Immature natural killer cell (primary cell): ENCODE data around the gene CLEC4M. TPM values are rescaled to one million over a fixed set of nuclear protein-coding genes. Genes with fewer than 3 reads are reported as not detected.
"Not testable (repeated sequence)": the region's sequence is repeated elsewhere in the genome, so short reads cannot be mapped to it uniquely, and the experiment has no call there.

Experiments
- DNase-seq, 3 donors: peaks; one replicate each; pipeline ENCODE4 v3.0.0; 2022; ENCODE audit warnings: mixed read lengths in 1 of 3
- H3K27ac Mint-ChIP-seq, 6 donors: one replicate each; pipeline ENCODE4 v1.8.0; 2020; ENCODE audit warnings: mixed read lengths in 6 of 6, mild to moderate bottlenecking in 5 of 6, inconsistent platforms in 4 of 6, moderate library complexity in 3 of 6
- H3K27me3 Mint-ChIP-seq, 3 donors: one replicate each; pipeline ENCODE4 v1.8.0; 2020 to 2021; ENCODE audit warnings: low read depth in 3 of 3, mild to moderate bottlenecking in 3 of 3, mixed read lengths in 3 of 3, moderate library complexity in 3 of 3, inconsistent platforms in 1 of 3
- H3K36me3 Mint-ChIP-seq, 3 donors: one replicate each; pipeline ENCODE4 v1.8.0; 2020; ENCODE audit warnings: mixed read lengths in 3 of 3, inconsistent platforms in 2 of 3, mild to moderate bottlenecking in 2 of 3
- H3K4me1 Mint-ChIP-seq, 2 donors: one replicate each; pipeline ENCODE4 v1.8.0; 2020; ENCODE audit warnings: inconsistent platforms in 2 of 2, mild to moderate bottlenecking in 2 of 2, mixed read lengths in 2 of 2, moderate library complexity in 1 of 2
- H3K4me3 Mint-ChIP-seq, 5 donors: one replicate each; pipeline ENCODE4 v1.8.0; 2020; ENCODE audit warnings: mild to moderate bottlenecking in 5 of 5, mixed read lengths in 5 of 5, inconsistent platforms in 3 of 5, moderate library complexity in 3 of 5
- H3K9me3 Mint-ChIP-seq, 6 donors: one replicate each; pipeline ENCODE4 v1.8.0; 2020; ENCODE audit warnings: mild to moderate bottlenecking in 6 of 6, mixed read lengths in 6 of 6, inconsistent platforms in 4 of 6, moderate library complexity in 3 of 6
- polyA plus RNA-seq, 3 donors: library from polyadenylated mRNA; unstranded; fragments of 300-500 nt; fragmentation: Illumina TruSeq; gene quantifications; one replicate each; pipeline ENCODE4 v1.2.3, GENCODE V29; 2021

The CLEC4M gene
- polyA plus RNA-seq, 3 donors from 2014 or later = not detected

DNA sequence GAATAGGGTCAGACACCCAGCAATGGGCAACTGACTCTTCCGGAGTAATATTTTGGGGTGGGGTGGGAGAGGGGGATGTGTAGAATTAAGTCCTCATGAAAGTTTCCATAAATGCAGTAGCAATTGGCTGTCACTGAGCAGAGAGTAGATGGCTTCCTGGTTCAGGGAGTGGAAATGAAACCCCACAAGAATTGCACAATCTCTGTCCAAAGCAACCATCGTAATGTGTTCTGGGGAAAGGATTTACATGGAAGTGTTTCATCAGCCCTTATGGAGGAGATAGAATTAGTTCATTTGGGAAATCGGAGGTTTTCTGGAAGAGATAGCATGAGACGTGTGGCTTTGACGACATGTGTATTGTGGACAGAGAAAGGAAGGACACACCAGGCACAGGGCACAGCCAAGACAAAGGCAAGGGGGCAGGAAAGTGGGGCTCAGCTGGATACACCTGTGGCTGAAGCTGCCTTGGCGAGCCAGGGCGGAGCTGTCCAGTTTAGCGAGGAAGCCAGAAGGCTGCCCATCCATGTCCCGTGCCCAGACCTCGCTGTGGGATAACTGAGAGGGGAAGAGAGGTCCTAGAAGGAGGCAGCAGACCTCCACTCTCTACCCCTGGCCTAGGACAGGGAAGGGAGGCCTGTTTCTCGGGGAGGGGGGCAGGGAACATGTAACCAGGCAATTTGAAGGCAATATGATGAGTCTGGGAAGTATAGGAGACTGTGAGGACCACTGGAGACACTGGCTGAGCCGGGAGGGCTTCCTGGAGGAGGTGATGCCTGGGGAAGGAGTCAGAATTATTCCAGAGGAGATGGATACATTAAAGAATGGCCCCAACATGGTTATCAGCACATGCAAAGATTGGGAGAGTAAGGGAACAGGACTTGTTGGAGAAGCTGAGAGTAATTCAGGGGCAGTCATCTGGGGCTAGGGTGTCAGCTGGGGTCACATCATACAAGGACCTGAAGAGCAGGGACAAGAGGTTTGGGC is 28.5 kb upstream of the CLEC4M start:
- H3K9me3 Mint-ChIP-seq = no peaks in the 10 kb centered on the region
- no peak overlapping the region for H3K4me3 Mint-ChIP-seq
- no peaks in the 10 kb centered on the region for H3K36me3 Mint-ChIP-seq
- H3K27me3 Mint-ChIP-seq = peaks cover 5 to 28% (median 8%) of the 10 kb centered on the region in 3 donors
- H3K4me1 Mint-ChIP-seq = no peaks in the 10 kb centered on the region
- no peak for DNase-seq
- H3K27ac Mint-ChIP-seq = no peak overlapping the region

DNA sequence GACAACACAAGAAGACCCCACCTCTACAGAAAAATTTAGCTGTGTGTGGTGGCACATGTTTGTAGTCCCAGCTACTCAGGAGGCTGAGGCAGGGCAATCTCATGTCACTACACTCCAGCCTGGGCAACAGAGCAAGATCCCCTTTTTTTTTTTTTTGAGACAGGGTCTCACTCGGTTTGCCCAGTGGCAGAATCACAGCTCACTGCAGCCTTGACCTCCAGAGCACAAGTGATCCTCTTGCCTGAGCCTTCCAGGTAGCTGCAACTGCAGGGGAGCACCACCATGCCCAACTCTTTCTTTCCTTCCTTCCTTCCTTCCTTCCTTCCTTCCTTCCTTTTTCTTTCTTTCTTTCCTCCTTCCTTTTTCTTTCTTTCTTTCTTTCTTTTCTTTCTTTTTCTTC is 26.9 kb upstream of the CLEC4M start:
- no peak for DNase-seq
- Mint-ChIP-seq H3K27me3 (peaks cover 5 to 24% (median 7%) of the 10 kb centered on the region in 3 donors), H3K36me3 (no peaks in the 10 kb centered on the region), H3K27ac (no peak overlapping the region), H3K9me3 (no peaks in the 10 kb centered on the region), H3K4me3 (no peak overlapping the region), H3K4me1 (no peaks in the 10 kb centered on the region)

DNA sequence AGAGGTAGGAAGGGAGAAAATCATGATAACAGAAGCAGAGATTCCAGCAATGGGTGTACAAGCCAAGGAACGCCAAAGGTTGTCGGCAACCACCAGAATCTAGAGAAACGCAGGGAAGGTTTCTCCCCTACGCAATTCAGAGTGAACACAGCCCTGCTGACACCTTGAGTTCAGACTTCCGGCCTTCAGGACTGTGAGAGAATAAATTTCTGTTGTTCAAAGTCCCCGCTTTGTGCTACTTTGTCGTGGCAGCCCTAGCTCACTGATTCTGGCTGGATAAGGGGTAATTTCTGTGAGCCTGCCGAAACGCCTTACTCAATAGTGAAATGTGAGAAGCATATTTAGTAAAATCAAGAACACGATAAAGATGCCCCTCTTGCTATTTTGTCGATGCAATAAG is 25.8 kb upstream of the CLEC4M start:
- Mint-ChIP-seq H3K9me3 (no peaks in the 10 kb centered on the region), H3K36me3 (no peaks in the 10 kb centered on the region), H3K27ac (no peak overlapping the region), H3K27me3 (peaks cover 4 to 17% (median 5%) of the 10 kb centered on the region in 3 donors), H3K4me3 (no peak overlapping the region), H3K4me1 (no peaks in the 10 kb centered on the region)
- no peak for DNase-seq

DNA sequence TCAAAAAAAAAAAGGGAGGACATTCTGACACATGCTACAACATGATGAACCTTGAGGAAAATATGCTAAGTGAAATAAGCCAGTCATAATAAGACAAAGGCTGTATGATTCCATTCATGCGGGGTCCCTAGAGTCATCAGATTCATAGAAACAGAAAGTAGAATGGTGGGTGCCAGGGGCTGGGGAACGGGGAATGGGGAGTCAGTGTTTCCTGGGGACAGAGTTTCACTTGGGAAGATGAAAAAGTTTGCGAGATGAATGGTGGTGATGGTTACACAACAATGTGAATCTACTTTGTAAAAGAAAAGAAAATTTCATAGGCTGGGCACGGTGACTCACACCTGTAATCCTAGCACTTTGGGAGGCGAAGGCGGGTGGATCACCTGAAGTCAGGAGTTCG is 25.0 kb upstream of the CLEC4M start:
- no peak overlapping the region for H3K4me3 Mint-ChIP-seq
- no peaks in the 10 kb centered on the region for H3K36me3 Mint-ChIP-seq
- no peaks in the 10 kb centered on the region for H3K9me3 Mint-ChIP-seq
- H3K27ac Mint-ChIP-seq = no peak overlapping the region
- H3K4me1 Mint-ChIP-seq = no peaks in the 10 kb centered on the region
- DNase-seq = no peak
- peaks cover 4 to 13% (median 5%) of the 10 kb centered on the region in 3 donors for H3K27me3 Mint-ChIP-seq

DNA sequence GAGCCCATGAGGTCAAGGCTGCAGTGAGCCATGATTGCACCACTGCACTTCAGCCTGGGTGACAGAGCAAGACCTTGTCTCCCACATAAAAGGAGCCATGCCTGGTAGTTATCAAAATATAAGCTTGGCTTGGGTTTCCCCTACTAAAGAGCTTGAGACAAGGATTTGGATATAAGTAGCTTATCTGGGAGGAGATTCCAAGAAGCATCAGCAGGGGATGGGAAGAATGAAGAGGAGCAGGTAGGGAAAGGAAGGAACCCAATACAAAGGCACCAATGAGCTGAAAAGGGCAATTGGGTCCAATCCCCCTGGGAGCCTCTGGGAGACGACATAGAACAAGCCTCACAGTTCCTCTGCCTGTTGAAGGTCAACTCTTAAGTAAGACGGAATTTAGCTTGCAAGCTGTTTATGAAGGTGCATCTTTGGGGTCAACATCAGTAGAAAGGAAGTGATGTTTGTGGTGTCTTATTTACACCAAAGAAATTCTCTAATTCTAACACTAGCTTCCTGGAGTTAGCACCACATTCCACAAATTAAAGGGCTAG is 23.8 kb upstream of the CLEC4M start:
- Mint-ChIP-seq H3K27me3 (peaks cover 6 to 13% (median 10%) of the 10 kb centered on the region in 3 donors), H3K9me3 (no peaks in the 10 kb centered on the region), H3K27ac (no peak overlapping the region)

DNA sequence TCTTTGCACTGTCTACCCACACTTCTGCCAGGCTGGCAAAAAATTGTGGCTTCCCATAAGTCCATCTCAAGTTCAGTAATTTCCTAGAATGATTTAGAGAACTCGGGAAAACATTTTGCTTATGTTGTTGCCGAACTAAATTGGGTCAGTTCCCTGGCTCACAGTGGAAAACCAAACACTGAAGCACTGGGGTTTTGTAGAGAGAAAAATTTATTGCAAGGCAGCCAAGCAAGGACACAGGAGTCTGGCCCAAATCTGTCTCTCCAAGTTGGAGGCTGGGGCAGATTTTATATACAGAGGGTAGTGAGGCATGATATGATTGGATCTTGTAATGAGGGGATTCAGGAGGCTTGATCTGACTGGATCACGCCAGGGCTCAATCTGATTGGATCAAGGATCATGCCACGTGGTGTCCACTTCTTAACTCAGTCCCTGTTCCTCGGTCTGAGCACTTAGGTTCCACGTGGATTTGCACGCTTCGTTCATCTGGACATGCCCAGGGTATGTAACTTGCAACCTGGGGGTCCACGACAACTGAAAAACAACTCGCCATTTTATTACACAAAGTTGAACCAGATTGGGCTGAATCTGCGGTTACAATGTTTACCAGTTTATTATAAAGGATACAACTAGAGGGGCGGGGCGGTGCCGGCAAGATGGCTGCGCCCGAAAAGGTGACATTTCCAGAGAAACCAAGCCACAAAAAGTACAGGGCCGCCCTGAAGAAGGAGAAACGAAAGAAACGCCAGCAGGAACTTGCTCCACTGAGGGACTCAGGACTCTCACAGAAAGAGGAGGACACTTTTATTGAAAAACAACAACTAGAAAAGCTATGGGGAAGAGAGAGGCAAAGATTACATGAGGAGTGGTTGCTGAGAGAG is 23.0 kb upstream of the CLEC4M start:
- no peak for DNase-seq
- Mint-ChIP-seq H3K36me3 (no peaks in the 10 kb centered on the region), H3K27me3 (peaks cover 6 to 13% (median 10%) of the 10 kb centered on the region in 3 donors), H3K4me1 (no peaks in the 10 kb centered on the region), H3K27ac (no peak overlapping the region), H3K4me3 (no peak overlapping the region), H3K9me3 (no peaks in the 10 kb centered on the region)

More for the DNA sequence above, 23.8 kb upstream of the CLEC4M start:
- Mint-ChIP-seq H3K36me3 (no peaks in the 10 kb centered on the region), H3K4me3 (no peak overlapping the region), H3K4me1 (no peaks in the 10 kb centered on the region)
- no peak for DNase-seq

DNA sequence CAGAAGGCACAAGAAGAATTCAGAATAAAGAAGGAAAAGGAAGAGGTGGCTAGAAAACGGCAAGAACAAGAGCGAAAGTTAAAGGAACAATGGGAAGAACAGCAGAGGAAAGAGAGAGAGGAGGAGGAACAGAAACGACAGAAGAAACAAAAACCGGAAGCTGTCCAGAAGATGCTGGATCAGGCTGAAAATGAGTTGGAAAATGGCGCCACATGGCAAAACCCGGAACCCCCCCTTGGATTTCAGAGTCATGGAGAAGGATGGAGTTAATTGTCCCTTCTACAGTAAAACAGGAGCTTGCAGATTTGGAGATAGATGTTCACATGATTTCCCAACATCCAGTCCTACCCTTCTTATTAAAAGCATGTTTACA is 22.4 kb upstream of the CLEC4M start:
- no peak for DNase-seq
- Mint-ChIP-seq H3K36me3 (no peaks in the 10 kb centered on the region), H3K27me3 (peaks cover 6 to 12% (median 9%) of the 10 kb centered on the region in 3 donors), H3K27ac (no peak overlapping the region), H3K4me3 (no peak overlapping the region), H3K4me1 (no peaks in the 10 kb centered on the region), H3K9me3 (no peaks in the 10 kb centered on the region)

DNA sequence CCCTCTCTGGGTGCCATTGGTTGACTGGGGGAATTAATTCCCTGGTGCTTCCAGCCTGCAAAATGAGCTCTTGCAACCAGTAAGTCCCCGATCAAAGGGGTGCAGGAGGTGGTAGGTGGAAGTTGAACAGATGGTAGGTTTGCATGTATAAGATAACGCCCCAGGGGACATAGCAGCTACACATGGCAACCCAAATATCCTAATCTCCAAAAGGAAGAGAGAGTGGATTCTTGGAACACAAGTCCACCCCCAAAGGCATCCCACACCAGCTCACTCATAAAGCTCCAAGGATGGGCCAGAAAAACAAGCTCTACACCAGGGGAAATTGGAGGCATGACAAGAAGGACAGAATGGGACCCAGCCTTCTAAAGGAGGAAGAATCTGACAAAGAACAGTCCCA is 20.5 kb upstream of the CLEC4M start:
- Mint-ChIP-seq H3K27ac (no peak overlapping the region), H3K4me3 (no peak overlapping the region), H3K9me3 (no peaks in the 10 kb centered on the region), H3K36me3 (no peaks in the 10 kb centered on the region), H3K4me1 (no peaks in the 10 kb centered on the region), H3K27me3 (peaks cover 5 to 12% (median 6%) of the 10 kb centered on the region in 3 donors)
- DNase-seq = no peak

DNA sequence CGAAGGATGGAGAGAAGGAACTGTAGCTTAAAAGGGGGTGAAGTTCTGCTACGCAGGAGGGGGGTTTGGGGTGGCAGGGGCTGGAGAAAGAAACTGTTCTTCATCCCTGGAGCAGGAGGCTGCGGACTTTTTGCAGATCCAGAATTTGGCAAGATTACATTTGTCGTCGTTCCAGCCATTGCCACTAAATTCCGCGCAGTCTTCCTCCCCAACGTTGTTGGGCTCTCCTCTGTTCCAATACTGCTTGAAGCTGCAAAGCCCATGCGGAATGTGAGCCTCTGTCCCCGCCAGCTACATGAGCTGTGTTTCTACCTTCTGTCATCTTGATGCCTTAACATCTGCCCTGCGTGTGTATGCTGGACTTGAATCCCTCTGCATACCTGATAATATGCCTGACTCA is 20.1 kb upstream of the CLEC4M start:
- peak overlapping the region in 1 of 6 donors; percentile 24 for H3K27ac Mint-ChIP-seq
- H3K4me1 Mint-ChIP-seq = no peaks in the 10 kb centered on the region
- H3K4me3 Mint-ChIP-seq = no peak overlapping the region
- peaks cover 5 to 12% (median 6%) of the 10 kb centered on the region in 3 donors for H3K27me3 Mint-ChIP-seq
- DNase-seq = no peak
- no peaks in the 10 kb centered on the region for H3K36me3 Mint-ChIP-seq
- peaks cover 0 to 1% (median 0%) of the 10 kb centered on the region in 6 donors for H3K9me3 Mint-ChIP-seq

DNA sequence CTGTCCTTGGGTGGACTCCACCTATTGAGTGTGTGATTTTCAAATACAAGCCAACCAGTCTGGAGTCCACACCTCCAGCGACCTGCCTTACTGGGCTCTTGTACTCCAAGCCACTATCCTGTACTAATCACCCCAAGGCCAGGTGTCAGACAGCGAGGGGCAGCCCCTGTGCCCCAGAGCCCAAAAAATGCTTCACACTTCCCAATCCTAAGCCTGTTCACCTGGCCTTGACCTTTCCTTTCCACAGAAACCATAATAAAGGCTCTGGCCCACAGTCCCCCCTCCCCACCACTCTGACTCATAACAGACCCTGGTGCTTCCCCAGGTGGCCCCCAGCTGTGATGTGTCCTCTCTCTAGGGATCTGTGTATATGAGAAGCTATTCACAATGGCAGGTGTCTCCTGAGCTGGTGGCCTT is 19.6 kb upstream of the CLEC4M start:
- peak overlapping the region in 1 of 6 donors; percentile 24 for H3K27ac Mint-ChIP-seq
- no peaks in the 10 kb centered on the region for H3K36me3 Mint-ChIP-seq
- H3K27me3 Mint-ChIP-seq = peaks cover 5 to 12% (median 6%) of the 10 kb centered on the region in 3 donors
- DNase-seq = no peak
- H3K9me3 Mint-ChIP-seq = peaks cover 0 to 1% (median 0%) of the 10 kb centered on the region in 6 donors
- no peaks in the 10 kb centered on the region for H3K4me1 Mint-ChIP-seq
- H3K4me3 Mint-ChIP-seq = no peak overlapping the region

DNA sequence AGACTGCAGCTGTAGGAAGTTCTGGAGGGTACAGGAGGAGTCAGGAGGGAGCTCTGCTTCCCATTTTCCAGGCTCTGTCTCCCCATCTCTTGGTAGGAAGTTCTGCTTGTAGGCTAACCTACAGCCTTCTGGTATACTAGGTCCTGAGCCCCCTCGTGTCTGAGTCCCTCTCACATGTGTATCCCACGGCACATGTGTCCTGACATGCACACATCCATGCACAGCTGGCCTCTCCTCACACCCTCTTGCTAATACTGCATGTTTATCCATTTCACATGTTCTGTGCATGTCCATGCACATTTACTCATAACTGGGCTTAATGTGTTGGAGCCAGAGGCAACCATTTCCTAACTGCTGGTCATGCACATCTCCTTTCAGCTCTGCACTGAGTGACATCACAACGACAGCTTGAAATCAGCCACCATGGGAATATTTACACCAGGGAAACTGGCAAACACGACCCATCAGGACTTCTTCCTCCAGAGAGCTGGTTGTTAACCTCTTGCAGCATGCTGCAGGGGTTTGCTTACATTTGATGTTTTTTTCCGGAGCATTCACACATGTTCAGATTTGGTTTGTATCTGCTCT is 18.8 kb upstream of the CLEC4M start:
- peaks cover 0 to 1% (median 0%) of the 10 kb centered on the region in 6 donors for H3K9me3 Mint-ChIP-seq
- no peak overlapping the region for H3K4me3 Mint-ChIP-seq
- H3K4me1 Mint-ChIP-seq = no peaks in the 10 kb centered on the region
- H3K27me3 Mint-ChIP-seq = peaks cover 5 to 10% (median 8%) of the 10 kb centered on the region in 3 donors
- DNase-seq = no peak
- no peaks in the 10 kb centered on the region for H3K36me3 Mint-ChIP-seq
- no peak overlapping the region for H3K27ac Mint-ChIP-seq

DNA sequence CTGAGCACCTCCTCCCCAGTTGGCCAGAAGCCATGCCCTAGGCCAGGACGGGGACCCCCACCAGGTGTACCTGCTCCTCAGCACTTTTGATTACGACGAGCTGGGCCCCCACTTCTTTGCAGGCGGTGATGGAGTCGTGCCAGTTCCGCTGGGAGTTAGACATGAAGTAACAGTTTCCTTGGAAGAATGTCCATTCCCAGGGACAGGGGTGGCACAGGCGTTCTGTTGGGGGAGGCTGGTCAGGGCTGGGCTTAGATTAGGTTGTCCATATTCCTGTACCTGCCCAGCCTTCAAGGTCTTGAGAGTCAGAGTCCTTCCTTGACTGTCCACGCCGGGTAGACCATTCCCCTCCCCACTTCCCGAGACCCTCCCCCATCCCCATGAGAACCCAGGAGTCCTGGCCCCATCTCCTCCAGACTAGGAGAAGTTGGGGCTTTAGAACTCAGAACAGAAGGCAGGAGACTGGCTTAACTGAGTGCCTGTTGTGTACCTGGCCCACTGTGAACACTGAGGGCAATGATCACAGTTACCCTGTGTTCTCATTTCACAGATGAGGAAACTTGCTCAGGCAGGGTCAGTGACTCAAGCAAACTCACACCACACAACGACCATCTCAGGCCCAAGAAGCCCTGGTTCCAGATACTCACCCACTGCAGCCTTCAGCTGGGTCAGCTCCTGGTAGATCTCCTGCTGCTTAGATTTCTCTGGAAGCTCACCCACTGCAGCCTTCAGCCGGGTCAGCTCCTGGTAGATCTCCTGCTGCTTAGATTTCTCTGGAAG is 18.0 kb upstream of the CLEC4M start:
- Mint-ChIP-seq H3K36me3 (no peaks in the 10 kb centered on the region), H3K27me3 (peaks cover 5 to 10% (median 8%) of the 10 kb centered on the region in 3 donors), H3K4me1 (no peaks in the 10 kb centered on the region), H3K4me3 (no peak overlapping the region), H3K9me3 (peaks cover 0 to 1% (median 0%) of the 10 kb centered on the region in 6 donors), H3K27ac (no peak overlapping the region)
- DNase-seq = no peak

DNA sequence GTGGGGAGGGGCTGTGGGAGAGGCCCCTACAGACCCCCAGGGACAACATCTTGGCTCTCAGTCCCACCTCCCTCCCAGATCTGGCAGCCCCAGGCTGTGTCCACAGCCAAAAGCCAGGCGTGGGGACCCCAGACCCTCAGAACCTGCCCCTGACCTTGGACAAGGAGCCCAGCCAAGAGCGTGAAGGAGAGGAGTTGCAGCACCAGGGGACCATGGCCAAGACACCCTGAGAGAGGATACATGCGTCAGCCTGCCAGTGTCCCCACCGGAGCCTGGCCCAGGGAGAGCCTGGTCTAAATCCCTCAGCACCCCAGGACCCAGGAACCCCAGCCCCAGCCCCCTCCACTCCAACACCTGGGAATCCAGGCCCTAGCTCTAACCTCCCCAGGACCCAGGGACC is 16.7 kb upstream of the CLEC4M start:
- peaks cover 4 to 12% (median 11%) of the 10 kb centered on the region in 3 donors for H3K27me3 Mint-ChIP-seq
- DNase-seq, H3K27ac Mint-ChIP-seq: not testable (repeated sequence)

More for the DNA sequence above, 16.7 kb upstream of the CLEC4M start:
- H3K4me3 Mint-ChIP-seq, H3K9me3 Mint-ChIP-seq, H3K4me1 Mint-ChIP-seq, H3K36me3 Mint-ChIP-seq: not testable (repeated sequence)
